GM12878 (cell line): Measurements from ENCODE around the gene TIAM1. TPM values are rescaled to one million over a fixed set of nuclear protein-coding genes. Genes with fewer than 3 reads are reported as not detected.

ENCODE experiments used
- ATAC-seq: fragments of 200-7000 bp; cut with Tn5 transposase; 3 replicates; pipeline ENCODE4 v1.9.1; 2020; ENCODE audit warnings: mild to moderate bottlenecking, moderate library complexity
- BruUV-seq: library from RNA; stranded (reverse); fragments of 400-500 nt; replicated peaks from 2 replicates; lab custom pipeline; 2021; lab: Mats Ljungman, UMichigan
- CTCF ChIA-PET: fragments of 300-600 bp; sonication (Branson Sonifier 250); formaldehyde crosslinking; extraction: SDS; loops from one replicate; lab custom pipeline; 2021; ENCODE audit warnings: inconsistent platforms; lab: Yijun Ruan, JAX
- POLR2A ChIA-PET: fragments of 350-600 bp; formaldehyde crosslinking; extraction: SDS; loops from one replicate; lab custom pipeline; 2021; ENCODE audit warnings: inconsistent platforms; lab: Charles Lee
- RAD21 ChIA-PET: fragments of 300-600 bp; sonication (Branson Sonifier 250); formaldehyde crosslinking; loops from one replicate; lab custom pipeline; 2023; ENCODE audit warnings: antibody characterized with exemption; ENCODE audit not compliant: unreplicated experiment; lab: Charles Lee
- SMC1A ChIA-PET: fragments of 300-600 bp; sonication (Branson Sonifier 250); formaldehyde crosslinking; loops from one replicate; lab custom pipeline; 2023; ENCODE audit not compliant: unreplicated experiment, uncharacterized antibody; lab: Charles Lee
- DNase-seq: peaks from one replicate; pipeline ENCODE4 v3.0.0-alpha.2; 2011; ENCODE audit warnings: low read depth, low spot score
- FAIRE-seq: peaks from 3 replicates; lab custom pipeline; 2011; peaks lifted over from hg19 to GRCh38; lab: Jason Lieb, UNC
- H2AFZ ChIP-seq: 2 replicates; pipeline ENCODE4 v1.6.0; 2011; ENCODE audit warnings: low read depth, low read length, control low read depth; ENCODE audit not compliant: control insufficient read depth
- H3K27ac ChIP-seq: 2 replicates; pipeline ENCODE4 v1.5.1; 2011; ENCODE audit warnings: control low read depth; ENCODE audit not compliant: control insufficient read depth, insufficient read depth
- H3K27me3 ChIP-seq, 2 experiments: replicated peaks in 1 of 2; 2 replicates each; pipeline versions ENCODE4 v1.6.0 to v1.6.1; 2011; ENCODE audit warnings: low read length in 1 of 2; ENCODE audit not compliant: control insufficient read depth in 2 of 2, insufficient read depth in 2 of 2
- H3K36me3 ChIP-seq, 2 experiments: 2 replicates each; pipeline ENCODE4 v1.5.1; 2011; ENCODE audit warnings: low read length in 1 of 2; ENCODE audit not compliant: control insufficient read depth in 2 of 2, insufficient read depth in 2 of 2
- H3K4me1 ChIP-seq: 2 replicates; pipeline ENCODE4 v1.6.1; 2011; ENCODE audit warnings: mild to moderate bottlenecking, low read length, moderate library complexity, mixed read lengths; ENCODE audit not compliant: control insufficient read depth, insufficient read depth
- H3K4me2 ChIP-seq: 2 replicates; pipeline ENCODE4 v1.6.0; 2011; ENCODE audit warnings: control low read depth; ENCODE audit not compliant: control insufficient read depth, insufficient read depth
- H3K4me3 ChIP-seq: fragments of 200-600 bp; sonication (generic); 2 replicates; pipeline ENCODE4 v1.5.1; 2016
- H3K79me2 ChIP-seq: 2 replicates; pipeline ENCODE4 v1.6.0; 2011; ENCODE audit warnings: low read length; ENCODE audit not compliant: control insufficient read depth, insufficient read depth
- H3K9ac ChIP-seq: 2 replicates; pipeline ENCODE4 v1.8.0; 2011; ENCODE audit warnings: low read length, control low read depth, mixed read lengths; ENCODE audit not compliant: control insufficient read depth, insufficient read depth
- H3K9me3 ChIP-seq: replicated peaks from 3 replicates; pipeline ENCODE4 v1.5.1; 2011; ENCODE audit warnings: mild to moderate bottlenecking, low read length; ENCODE audit not compliant: control insufficient read depth, insufficient read depth
- H4K20me1 ChIP-seq: 2 replicates; pipeline ENCODE4 v1.6.0; 2011; ENCODE audit not compliant: control insufficient read depth, insufficient read depth
- BRCA1 ChIP-seq: IDR thresholded peaks from 2 replicates; pipeline ENCODE4 v1.6.1; 2011; ENCODE audit warnings: low read depth, low read length, improper control_type of control experiment
- JUND ChIP-seq: IDR thresholded peaks from 2 replicates; pipeline ENCODE4 v1.6.1; 2012; ENCODE audit warnings: low read depth, mild to moderate bottlenecking, low read length, improper control_type of control experiment, moderate library complexity
- MTA3 ChIP-seq: IDR thresholded peaks from 2 replicates; pipeline ENCODE4 v1.6.1; 2012; ENCODE audit warnings: low read length, inconsistent platforms, borderline replicate concordance
- NFXL1 ChIP-seq: fragments of 450-650 bp; IDR thresholded peaks from 2 replicates; pipeline ENCODE4 v1.6.1; 2017; ENCODE audit warnings: antibody characterized with exemption, mild to moderate bottlenecking, borderline replicate concordance
- SMARCA5 ChIP-seq: fragments of 450-650 bp; IDR thresholded peaks from 2 replicates; pipeline ENCODE4 v1.6.1; 2017; ENCODE audit warnings: mild to moderate bottlenecking
- SREBF1 ChIP-seq: IDR thresholded peaks from 2 replicates; pipeline ENCODE4 v1.6.1; 2012; ENCODE audit warnings: mild to moderate bottlenecking, low read length
- TCF12 ChIP-seq: IDR thresholded peaks from 2 replicates; pipeline ENCODE4 v1.6.1; 2011; ENCODE audit warnings: low read depth, mild to moderate bottlenecking, low read length
- ZNF217 ChIP-seq: fragments of 450-650 bp; IDR thresholded peaks from 2 replicates; pipeline ENCODE4 v1.6.1; 2017; ENCODE audit warnings: antibody characterized with exemption, mild to moderate bottlenecking
- ZSCAN29 ChIP-seq: fragments of 450-650 bp; IDR thresholded peaks from 2 replicates; pipeline ENCODE4 v1.6.1; 2017; ENCODE audit warnings: mild to moderate bottlenecking, moderate library complexity
- WGBS: methylation state at CpG from one replicate; pipeline ENCODE4 v1.1.6; 2016; ENCODE audit warnings: low lambda C conversion rate; ENCODE audit not compliant: insufficient replicate concordance, insufficient coverage; ENCODE audit errors: missing lambda C conversion rate; 5-methylcytosine and 5-hydroxymethylcytosine counted together
- in situ Hi-C: fragments of 300-500 bp; cut with MboI; formaldehyde crosslinking; loops from 9 replicates; pipeline ENCODE4 v1.14.3; 2018; ENCODE audit warnings: mixed read lengths
- intact Hi-C: fragments of 100-400 bp; cut with micrococcal nuclease; formaldehyde crosslinking; loops from one replicate; pipeline ENCODE4 v1.14.2; 2022; ENCODE audit not compliant: unreplicated experiment
- polyA plus RNA-seq, 11 experiments: library from polyadenylated mRNA; depleted of rRNA in 4 of 11; unstranded in 6 of 11; stranded (reverse) in 5 of 11; fragments of >200 nt; fragmentation: Nextera tagmentation in 4 of 11; fragmentation: Illumina TruSeq in 1 of 11; extraction: Ambion mirVana in 4 of 11; extraction: Trizol in 1 of 11; gene quantifications; 1 replicate in 1 of 11; 2 replicates in 10 of 11; pipeline versions ENCODE4 v1.2.1 to v1.2.3, GENCODE V29; 2011 to 2016; ENCODE audit warnings: inconsistent platforms in 2 of 11, missing spikeins in 2 of 11, low read depth in 1 of 11
- total RNA-seq, 4 experiments: library from RNA; depleted of rRNA in 3 of 4; stranded (reverse); fragments of >200 nt in 3 of 4; fragmentation: Illumina TruSeq in 1 of 4; extraction: Trizol in 1 of 4; gene quantifications; 2 replicates each; pipeline versions ENCODE4 v1.2.1 to v1.2.3, GENCODE V29; 2013 to 2021
- TF ChIP-seq, protein P1 (sequence below): IDR thresholded peaks from 2 replicates; pipeline ENCODE4 v1.6.1; 2012; ENCODE audit warnings: improper control_type of control experiment, low read depth, low read length; ENCODE audit not compliant: insufficient replicate concordance
- TF ChIP-seq, protein P2 (sequence below): IDR thresholded peaks from 2 replicates; pipeline ENCODE4 v1.6.1; 2011; ENCODE audit warnings: borderline replicate concordance, low read depth, mild to moderate bottlenecking, moderate library complexity, mixed read lengths, low read length; ENCODE audit not compliant: insufficient read depth; ENCODE audit errors: extremely low read length

The TIAM1 gene
- total and polyA plus RNA-seq, 10 of the 15 experiments (the other 5 are each of a cell fraction or from before 2014, with no cell fraction given), result 0.31 to 35.9 (median 0.78) TPM

DNA sequence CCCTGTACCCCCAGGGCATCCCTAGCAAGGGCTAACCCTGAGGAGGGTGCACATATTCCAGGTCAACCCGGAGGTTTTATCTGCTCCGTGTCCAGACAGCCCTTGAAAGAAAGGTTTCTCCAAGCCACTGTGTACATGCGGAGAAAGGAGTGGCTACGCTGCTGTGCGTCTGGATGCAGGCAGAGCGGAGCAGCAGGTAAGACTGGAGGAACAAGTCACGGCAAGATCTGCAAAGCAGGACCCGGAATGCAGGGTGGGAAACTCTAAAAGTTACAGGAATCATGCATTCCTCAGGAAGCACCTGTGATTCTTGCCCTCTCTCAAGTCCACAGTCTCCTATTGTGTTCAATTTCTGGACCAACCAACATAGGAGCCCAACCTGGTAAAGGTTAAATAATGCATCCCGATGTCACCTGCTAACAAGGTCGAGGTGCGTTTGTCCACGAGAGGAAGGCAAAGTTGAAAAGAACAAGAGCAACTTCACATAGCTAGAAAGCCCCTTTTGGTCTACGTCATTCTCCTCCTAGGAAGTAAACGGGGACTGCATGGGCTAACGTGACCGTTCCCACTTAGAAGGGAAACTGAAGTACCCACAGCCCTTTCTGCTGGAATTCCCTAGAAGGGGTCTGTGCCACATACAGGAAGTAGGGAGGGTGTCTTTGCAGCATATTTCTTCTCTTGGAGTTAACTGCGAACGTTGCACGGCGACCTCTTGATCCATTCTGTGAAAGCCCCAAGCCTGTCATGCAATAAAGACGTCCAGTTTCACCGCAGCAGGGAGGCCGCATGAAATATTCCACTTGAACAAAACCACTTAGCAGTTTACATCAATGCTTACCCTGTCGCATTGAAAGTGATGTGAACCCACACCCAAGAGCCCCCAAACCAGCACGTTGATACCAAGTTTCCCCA is 5.8 kb downstream of the TIAM1 start (continued):
- TF ChIP-seq, protein P1, sequence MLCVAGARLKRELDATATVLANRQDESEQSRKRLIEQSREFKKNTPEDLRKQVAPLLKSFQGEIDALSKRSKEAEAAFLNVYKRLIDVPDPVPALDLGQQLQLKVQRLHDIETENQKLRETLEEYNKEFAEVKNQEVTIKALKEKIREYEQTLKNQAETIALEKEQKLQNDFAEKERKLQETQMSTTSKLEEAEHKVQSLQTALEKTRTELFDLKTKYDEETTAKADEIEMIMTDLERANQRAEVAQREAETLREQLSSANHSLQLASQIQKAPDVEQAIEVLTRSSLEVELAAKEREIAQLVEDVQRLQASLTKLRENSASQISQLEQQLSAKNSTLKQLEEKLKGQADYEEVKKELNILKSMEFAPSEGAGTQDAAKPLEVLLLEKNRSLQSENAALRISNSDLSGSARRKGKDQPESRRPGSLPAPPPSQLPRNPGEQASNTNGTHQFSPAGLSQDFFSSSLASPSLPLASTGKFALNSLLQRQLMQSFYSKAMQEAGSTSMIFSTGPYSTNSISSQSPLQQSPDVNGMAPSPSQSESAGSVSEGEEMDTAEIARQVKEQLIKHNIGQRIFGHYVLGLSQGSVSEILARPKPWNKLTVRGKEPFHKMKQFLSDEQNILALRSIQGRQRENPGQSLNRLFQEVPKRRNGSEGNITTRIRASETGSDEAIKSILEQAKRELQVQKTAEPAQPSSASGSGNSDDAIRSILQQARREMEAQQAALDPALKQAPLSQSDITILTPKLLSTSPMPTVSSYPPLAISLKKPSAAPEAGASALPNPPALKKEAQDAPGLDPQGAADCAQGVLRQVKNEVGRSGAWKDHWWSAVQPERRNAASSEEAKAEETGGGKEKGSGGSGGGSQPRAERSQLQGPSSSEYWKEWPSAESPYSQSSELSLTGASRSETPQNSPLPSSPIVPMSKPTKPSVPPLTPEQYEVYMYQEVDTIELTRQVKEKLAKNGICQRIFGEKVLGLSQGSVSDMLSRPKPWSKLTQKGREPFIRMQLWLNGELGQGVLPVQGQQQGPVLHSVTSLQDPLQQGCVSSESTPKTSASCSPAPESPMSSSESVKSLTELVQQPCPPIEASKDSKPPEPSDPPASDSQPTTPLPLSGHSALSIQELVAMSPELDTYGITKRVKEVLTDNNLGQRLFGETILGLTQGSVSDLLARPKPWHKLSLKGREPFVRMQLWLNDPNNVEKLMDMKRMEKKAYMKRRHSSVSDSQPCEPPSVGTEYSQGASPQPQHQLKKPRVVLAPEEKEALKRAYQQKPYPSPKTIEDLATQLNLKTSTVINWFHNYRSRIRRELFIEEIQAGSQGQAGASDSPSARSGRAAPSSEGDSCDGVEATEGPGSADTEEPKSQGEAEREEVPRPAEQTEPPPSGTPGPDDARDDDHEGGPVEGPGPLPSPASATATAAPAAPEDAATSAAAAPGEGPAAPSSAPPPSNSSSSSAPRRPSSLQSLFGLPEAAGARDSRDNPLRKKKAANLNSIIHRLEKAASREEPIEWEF, result no peak
- no peak for TF ChIP-seq MTA3
- no peak for TF ChIP-seq SREBF1
- TF ChIP-seq BRCA1, result no peak
- TF ChIP-seq TCF12, result no peak

DNA sequence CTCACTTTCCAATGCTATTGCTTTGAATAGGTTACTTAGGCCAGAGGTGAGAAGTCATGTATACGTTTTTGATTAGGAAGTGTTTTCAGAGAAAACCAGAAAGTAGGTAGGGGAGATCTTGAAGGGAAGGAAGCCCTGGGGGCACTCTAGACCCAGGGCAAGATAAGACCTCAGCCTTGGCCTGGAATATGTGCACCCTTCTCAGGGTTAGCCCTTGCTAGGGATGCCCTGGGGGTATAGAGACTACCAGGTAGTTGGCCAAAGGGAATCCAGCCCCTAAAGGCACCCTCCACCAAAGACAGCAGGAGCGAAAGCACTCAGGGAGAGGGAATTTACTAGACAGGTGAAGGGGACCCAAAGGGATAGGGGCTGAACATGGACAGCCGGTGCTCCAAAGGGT is 7.0 kb downstream of the TIAM1 start:
- Histone ChIP-seq H4K20me1 (no peaks in the 10 kb centered on the region), H3K9me3 (no peaks in the 10 kb centered on the region), H3K4me2 (no peak overlapping the region), H3K27me3 (no peaks in the 10 kb centered on the region), H3K4me3 (no peak overlapping the region), H3K79me2 (no peaks in the 10 kb centered on the region), H3K9ac (no peak overlapping the region), H3K36me3 (no peaks in the 10 kb centered on the region), H3K27ac (no peak overlapping the region)
- FAIRE-seq (no peak), DNase-seq (no peak)
- RAD21 ChIA-PET, result no interaction called here
- SMC1A ChIA-PET, result no interaction called here
- BruUV-seq, result no TSS peak
- POLR2A ChIA-PET, result no interaction called here
- 21% methylated on average over 3 of the region's 3 CpGs for WGBS
- TF ChIP-seq JUND (no peak), SMARCA5 (no peak), ZNF217 (no peak), NFXL1 (no peak), ZSCAN29 (no peak)
- TF ChIP-seq, protein P2, sequence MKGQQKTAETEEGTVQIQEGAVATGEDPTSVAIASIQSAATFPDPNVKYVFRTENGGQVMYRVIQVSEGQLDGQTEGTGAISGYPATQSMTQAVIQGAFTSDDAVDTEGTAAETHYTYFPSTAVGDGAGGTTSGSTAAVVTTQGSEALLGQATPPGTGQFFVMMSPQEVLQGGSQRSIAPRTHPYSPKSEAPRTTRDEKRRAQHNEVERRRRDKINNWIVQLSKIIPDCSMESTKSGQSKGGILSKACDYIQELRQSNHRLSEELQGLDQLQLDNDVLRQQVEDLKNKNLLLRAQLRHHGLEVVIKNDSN, result no peak
- TF ChIP-seq, all 136 proteins: peak for 0
- CTCF ChIA-PET, result interaction anchor here (0.6 kb wide), 1 partner anchor 137 kb away, joined by 3 read pairs; no protein-coding TSS in a partner anchor
- in situ Hi-C loops, result no loop called here
- intact Hi-C loops, result no loop called here
- H2AFZ ChIP-seq, result no peak overlapping the region
- H3K4me1 ChIP-seq, result no peaks in the 10 kb centered on the region
- ATAC-seq, result no peak
